ENCODE data around the gene SIGLEC14.
A peak's percentile ranks its signal among the peaks of the same experiment; 100 is the strongest.

Gene SIGLEC14

DNA sequence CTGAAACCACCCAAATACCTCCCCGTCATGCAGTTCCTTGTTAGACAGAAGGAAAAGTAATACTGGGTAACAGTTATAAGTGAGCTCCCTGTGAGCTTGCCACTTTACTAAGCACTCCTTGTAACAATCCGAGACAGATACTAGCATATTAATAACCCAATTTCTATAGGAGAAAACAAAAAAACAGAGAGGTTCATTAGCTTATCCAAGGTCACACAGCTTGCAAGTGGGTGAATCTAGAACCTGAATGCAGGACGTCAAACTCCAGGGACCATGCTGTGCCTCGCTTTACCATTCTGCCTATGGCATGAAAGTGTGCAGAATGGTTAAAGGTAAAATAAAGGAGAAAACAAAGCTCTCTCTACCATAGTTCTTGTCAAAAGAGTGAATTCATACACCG is 31.8 kb downstream of the SIGLEC14 start:
- no peak for DNase-seq

DNA sequence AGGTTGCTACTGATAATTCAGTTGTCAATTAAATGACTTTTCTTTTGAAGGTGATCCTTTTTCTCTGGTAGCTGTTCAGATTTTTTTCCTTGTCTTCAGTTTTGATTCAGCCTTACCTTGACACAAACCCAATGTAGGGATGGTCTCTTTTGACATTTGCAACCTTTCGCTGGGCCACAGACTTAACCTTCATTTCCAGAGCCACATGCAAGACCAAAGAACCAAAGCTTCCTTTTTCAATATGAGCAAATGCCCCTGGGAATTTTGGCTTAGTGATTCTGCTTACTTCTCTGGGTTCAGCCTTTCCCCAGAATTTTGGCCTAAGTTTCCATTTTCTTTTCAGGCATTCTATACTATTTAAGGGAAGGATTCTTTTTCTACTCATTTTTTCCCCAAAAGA is 36.0 kb downstream of the SIGLEC14 start:
- no peak for DNase-seq

GRCh38 chr19:51607920-51608562 is 38.6 kb downstream of the SIGLEC14 start:
- peak; percentile 51 to 75 for DNase-seq

DNA sequence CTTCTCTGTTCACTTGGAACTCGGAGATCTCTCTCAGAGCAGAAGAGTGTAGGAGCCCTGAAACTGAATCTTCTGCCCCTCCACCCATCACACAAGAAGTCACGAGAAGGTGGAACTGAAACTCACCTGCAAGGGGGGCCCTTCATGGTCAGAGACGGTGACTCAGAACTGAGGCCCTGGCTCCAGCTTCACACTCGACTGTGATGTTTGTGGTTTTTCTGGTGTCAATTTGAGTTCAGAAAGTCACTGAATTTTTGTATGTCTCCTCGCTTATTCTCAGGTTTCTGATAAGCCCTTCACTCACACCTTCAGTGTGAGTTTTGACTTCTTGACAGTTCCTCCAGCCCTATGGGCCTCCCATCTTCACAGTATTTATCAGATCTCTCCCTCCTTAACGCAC is 39.5 kb downstream of the SIGLEC14 start:
- DNase-seq: peak in 1 of 2 donors; percentile 71

DNA sequence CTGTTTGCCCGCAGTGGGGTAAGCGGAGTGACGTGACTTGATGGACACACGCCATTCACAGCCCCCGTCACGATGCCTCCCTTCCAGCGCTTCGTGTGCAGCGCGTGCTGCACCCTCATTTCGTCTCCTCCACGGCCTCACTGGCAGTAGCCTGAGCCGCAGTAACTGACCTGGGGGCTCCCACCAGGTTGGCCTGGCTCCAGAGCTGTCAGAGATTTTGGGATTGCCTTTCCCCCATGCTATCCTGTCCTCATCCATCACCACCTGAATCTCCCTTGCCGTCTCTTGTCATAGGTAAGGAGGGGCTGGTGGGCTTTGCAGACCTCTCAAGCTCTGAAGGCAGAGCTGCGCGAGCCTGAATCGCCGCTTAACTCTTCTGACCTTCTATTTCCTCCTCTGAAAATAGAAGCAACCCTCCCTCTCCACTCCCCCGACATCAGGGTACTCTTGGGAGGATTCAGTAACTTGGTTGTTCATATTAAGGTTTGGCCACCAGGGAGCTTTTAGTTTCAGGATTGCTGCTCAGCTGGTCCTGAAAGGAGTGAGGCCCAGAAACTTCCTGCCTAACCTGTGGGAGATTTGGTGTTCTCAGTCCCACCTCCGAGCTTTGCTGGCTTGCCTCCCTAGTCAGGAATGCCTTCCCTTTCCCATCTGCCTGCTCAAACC is 44.3 kb downstream of the SIGLEC14 start:
- DNase-seq: no peak

GRCh38 chr19:51600940-51601580 is 45.6 kb downstream of the SIGLEC14 start:
- DNase-seq: peak in 1 of 2 donors; percentile 20

DNA sequence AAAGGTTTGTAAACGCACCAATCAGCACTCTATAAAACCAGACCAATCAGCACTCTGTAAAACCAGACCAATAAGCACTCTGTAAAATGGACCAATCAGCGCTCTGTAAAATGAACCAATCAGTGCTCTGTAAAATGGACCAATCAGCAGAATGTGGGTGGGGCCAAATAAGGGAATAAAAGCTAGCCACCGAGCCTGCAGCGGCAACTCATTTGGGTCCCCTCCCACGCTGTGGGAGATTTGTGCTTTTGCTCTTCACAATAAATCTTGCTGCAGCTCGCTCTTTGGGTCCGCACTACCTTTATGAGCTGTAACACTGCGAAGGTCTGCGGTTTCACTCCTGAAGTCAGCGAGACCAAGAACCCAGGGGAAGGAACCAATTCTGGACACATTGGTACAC is 47.5 kb downstream of the SIGLEC14 start:
- DNase-seq: no peak

DNA sequence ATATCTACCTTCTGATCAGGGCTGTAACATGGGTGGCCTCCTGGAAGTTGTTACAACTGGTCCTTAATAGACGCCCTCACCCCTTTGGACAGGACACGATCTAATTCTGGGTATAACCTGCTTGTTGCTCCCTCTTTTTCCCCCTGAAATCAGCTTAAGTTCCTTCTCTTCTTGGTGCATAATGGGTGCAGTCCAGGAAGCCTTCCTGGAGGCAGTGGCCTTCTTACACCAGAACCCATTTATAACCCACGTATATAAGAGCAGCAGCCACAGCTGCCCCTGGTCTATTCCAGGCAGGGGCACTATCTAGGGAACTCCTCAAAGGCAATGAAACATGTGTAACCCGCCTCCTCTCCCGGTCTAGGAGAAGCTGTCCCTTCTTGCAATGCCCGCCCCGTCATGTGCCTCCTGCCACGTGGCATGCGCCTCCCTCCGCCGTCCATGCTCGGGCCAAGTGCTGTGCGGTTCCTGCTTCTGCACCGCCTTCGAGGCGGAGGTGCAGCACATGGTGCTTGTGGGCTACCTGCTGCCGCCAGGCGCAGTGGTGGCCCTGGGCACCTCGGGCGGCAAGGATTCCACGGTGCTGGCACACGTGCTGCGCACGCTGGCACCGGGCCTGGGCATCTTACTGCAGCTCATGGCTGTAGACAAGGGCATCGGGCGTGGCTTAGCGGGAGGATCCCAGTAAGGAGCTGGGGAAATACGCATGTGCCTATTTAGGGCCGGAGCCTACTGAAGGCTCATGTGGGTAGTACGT is 48.3 kb downstream of the SIGLEC14 start:
- DNase-seq: no peak

- DNase-seq: no peak
Observed at GRCh38 chr19:51595190-51596175, 51.1 kb downstream of the SIGLEC14 start.

GRCh38 chr19:51594774-51595109 is 51.9 kb downstream of the SIGLEC14 start:
- DNase-seq: no peak

DNA sequence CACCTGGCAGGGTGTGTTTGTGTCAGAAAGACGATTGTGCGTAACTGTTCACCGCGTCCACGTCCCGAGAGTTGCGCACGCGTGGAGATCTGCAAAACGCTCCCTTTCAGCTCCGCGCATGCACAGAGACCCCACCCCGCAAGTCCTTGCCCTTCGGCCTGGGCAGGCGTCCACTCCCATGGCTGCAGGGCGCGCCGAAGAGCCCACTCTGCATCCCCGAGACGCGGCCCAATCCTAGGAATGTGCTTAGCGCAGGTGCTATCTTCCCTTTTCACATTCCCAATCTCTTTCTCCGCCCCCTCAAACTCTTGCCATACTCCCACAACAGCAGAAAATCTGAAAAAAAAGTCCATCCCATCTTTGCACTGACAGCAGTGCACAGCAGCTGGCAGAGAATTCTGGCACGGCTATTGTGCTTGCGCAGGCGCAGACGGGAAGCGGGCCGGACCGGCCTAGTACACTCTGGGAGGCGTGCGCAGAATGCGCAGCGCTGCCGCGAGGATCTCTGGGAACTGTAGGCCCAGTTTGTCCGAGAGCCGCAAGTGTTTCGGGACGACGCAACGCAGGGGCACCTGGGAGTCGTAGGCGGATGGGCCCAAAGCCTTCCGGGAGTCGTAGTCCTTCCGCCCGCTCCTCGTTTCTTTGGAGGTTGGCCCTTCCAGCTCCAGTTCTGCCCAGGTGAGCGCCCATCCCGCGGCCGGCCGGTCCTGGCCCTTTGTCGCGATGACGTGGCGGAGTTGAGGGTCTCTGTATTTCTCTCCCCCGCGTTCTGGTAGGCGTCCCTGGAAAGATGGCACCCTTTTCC is 52.5 kb downstream of the SIGLEC14 start:
- DNase-seq: peak; percentile 97

DNA sequence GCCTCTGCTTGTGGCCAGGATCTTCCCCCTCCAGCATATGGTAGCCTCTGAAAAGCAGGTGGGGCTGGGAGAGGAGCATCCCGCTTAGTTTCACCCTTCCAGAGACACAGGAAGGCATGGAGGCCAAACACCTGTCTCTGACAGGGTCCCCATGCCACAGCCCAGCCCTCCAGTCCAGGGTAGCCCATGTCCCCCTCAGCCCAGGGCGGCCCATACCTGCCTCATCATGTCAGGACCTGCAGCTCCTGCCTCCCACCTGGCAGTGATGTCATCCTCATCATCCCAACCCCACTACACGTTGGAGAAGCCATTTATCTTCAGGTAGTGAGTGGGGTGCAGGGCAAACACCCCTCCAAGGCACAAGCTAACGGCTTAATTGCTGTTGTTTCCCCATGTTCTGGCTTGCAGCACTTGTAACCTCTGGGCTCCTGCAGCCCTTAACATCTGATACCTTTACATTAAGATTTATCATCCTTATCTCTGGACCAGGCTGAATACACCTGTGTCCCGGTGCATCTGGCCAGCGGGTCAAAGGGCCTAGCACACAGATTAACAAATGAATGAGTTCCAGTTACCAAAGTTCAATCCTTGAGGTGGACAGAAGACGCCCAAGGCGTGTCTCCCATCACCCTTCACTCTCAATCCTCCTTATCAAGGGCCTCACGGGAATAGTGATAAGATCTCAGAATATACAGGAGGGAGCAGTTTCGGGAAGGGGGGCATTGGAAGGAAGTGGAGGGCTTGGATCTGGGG is 53.3 kb downstream of the SIGLEC14 start:
- DNase-seq: no peak
